ENCODE data around the gene C4A.
"Not testable (repeated sequence)": the region's sequence is repeated elsewhere in the genome, so short reads cannot be mapped to it uniquely, and the experiment has no call there.

Gene C4A

DNA sequence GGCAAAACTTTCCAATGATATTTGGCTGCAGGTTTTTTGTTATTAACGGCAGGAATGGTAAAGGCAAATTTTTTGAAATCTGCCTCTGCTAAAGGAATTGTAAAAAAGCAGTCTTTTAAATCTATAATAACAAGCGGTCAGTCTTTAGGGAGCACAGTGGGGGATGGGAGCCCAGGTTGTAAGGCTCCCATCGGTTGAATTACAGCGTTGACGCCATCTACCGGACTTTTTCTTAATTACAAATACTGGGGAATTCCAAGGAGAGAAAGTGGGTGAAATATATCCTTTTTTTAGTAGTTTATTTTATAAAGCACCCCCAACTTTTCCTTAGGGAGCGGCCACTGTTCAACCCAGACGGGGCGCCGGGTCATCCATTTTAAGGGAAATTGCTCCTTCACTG lies 7.5 kb downstream of the C4A start:
- not testable (repeated sequence) for H3K27me3 ChIP-seq (ENCODE audit: insufficient read depth, low read depth, severe bottlenecking); DNase-seq; H3K27ac ChIP-seq; H3K4me3 ChIP-seq (ENCODE audit: low read depth, low read length); H3K36me3 ChIP-seq; H3K9me3 ChIP-seq (ENCODE audit: severe bottlenecking)

DNA sequence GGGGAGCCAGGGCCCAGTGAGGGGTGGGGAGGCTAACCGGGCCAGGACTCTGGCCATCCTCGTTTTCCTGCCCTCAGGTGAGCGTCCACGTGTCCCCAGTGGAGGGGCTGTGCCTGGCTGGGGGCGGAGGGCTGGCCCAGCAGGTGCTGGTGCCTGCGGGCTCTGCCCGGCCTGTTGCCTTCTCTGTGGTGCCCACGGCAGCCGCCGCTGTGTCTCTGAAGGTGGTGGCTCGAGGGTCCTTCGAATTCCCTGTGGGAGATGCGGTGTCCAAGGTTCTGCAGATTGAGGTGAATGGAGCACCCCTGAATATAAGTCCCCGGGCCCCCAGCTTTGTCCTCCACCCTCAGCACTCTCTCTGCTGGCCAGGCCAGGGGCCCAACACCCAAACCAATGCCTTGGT lies 12.6 kb downstream of the C4A start:
- H3K9me3 ChIP-seq (ENCODE audit: severe bottlenecking); H3K27me3 ChIP-seq (ENCODE audit: insufficient read depth, low read depth, severe bottlenecking); H3K27ac ChIP-seq; DNase-seq; H3K36me3 ChIP-seq; H3K4me3 ChIP-seq (ENCODE audit: low read depth, low read length): not testable (repeated sequence)

DNA sequence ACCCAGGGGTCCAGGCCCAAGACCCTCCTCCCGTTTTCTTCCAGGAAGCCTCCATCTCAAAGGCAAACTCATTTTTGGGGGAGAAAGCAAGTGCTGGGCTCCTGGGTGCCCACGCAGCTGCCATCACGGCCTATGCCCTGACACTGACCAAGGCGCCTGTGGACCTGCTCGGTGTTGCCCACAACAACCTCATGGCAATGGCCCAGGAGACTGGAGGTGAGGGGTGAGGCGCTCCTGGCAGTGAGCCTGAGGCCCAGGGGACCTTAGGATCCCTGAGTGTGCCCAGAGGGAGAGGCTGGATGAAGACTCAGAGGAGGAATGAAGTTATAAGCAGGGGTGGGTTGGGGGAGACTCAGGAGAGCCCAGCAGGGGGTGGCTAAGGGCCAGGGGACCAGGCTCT lies 14.5 kb downstream of the C4A start:
- H3K9me3 ChIP-seq (ENCODE audit: severe bottlenecking); DNase-seq; H3K27ac ChIP-seq; H3K27me3 ChIP-seq (ENCODE audit: insufficient read depth, low read depth, severe bottlenecking); H3K36me3 ChIP-seq; H3K4me3 ChIP-seq (ENCODE audit: low read depth, low read length): not testable (repeated sequence)

DNA sequence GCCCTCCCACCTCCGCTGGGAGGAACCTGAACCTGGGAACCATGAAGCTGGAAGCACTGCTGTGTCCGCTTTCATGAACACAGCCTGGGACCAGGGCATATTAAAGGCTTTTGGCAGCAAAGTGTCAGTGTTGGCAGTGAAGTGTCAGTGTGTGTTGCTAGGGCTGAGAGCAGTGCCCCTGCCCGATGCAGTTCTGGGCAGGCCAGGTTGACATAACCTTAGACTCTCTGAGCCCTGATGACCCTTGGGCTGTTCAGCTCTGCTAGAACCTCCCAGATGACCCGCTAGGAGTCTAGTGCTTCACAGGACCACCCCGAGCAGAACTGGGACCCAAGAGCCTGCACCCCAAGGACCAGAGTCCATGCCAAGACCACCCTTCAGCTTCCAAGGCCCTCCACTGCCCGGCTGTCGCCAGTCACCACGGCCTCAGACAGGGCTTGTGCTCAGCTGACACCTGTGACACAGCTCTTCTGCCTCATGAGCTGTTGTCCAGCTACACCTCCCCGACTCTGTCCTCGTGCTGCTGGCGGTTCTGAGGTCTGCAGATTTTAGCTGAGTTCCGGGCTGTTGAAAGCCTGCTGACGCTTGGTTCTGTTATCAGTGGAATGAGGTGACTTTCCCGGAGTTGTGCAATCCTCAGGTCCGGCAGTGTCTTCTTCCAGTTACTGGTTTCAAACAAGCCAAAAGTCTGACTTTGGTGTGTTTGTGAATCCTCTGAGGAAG lies 20.9 kb downstream of the C4A start:
- not testable (repeated sequence) for H3K36me3 ChIP-seq; H3K9me3 ChIP-seq (ENCODE audit: severe bottlenecking); H3K27me3 ChIP-seq (ENCODE audit: insufficient read depth, low read depth, severe bottlenecking); H3K27ac ChIP-seq; DNase-seq; H3K4me3 ChIP-seq (ENCODE audit: low read depth, low read length)

DNA sequence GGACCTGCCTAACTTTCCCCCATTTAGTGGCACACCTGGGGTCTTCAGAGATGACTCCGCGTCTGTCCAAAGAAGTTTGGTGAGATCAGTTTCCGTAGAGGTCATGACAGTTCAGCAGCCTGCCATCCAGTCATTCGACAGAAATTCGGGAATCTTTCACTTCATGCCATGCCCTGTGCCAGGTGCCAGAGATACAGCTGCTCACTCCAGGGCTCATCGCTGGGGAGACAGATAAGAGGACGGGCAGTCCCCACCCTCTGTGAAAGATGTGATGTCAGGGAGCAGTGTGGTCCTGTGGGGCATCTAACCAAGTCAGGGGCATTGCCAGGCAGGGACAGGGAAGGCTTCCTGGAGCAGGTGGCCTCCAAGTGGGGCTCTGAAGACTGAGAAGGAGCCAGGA lies 21.4 kb downstream of the C4A start:
- not testable (repeated sequence) for H3K27me3 ChIP-seq (ENCODE audit: insufficient read depth, low read depth, severe bottlenecking); H3K4me3 ChIP-seq (ENCODE audit: low read depth, low read length); DNase-seq; H3K9me3 ChIP-seq (ENCODE audit: severe bottlenecking); H3K36me3 ChIP-seq; H3K27ac ChIP-seq

DNA sequence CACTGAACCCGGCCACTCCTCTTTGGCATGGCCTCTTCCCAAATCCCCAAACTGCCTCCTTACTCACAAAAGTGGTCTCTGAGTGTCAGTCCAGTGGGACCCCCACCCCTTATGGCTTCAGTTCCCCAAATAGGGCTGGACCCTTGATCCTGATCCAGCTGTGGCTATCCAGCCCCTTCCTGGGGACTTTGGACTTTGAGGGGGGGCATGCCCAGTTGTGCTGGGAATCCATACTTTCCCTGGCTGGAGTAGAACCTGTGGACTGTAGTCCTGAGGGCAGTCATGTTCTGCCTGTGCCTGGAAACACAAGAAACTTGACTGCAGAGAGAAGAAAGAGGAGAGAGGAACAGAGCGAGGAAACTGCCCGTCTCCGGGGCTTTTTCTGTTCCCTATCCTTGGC lies 22.5 kb downstream of the C4A start:
- H3K27ac ChIP-seq; DNase-seq; H3K4me3 ChIP-seq (ENCODE audit: low read depth, low read length); H3K9me3 ChIP-seq (ENCODE audit: severe bottlenecking); H3K36me3 ChIP-seq; H3K27me3 ChIP-seq (ENCODE audit: insufficient read depth, low read depth, severe bottlenecking): not testable (repeated sequence)

DNA sequence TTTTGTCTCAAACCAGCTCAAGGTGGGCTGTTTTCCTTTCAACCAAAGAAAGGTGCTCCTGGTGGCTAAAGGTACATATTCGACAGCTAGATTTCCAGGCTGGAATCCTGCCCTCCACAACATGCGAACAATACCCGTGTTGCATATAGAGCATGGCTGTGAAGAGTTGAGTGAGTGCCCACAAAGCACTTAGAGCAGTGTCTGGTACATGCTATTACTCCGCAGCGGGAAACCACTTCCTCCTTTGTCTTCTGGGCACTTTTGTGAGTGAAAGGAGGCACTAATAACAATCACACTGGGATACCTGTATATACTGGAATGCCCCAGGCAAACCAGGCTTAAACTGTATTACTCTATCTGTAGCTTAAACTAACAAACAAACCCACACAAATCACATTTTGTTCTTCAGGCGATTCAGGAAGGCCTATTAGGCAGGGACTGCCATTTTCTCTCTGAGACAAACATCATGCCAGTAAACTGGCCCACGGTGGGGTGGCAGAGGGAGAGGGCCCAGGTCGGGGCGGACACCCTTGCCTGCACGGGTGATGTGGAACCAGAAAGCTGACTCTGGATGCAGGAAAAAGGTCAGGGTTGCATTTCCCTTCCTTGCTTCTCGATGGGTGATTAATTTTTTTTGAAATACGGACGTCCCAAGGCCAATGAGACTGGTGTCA lies 23.1 kb downstream of the C4A start:
- H3K27ac ChIP-seq; H3K9me3 ChIP-seq (ENCODE audit: severe bottlenecking); H3K36me3 ChIP-seq; H3K4me3 ChIP-seq (ENCODE audit: low read depth, low read length); H3K27me3 ChIP-seq (ENCODE audit: insufficient read depth, low read depth, severe bottlenecking): not testable (repeated sequence)
- DNase-seq: peak; percentile 6

DNA sequence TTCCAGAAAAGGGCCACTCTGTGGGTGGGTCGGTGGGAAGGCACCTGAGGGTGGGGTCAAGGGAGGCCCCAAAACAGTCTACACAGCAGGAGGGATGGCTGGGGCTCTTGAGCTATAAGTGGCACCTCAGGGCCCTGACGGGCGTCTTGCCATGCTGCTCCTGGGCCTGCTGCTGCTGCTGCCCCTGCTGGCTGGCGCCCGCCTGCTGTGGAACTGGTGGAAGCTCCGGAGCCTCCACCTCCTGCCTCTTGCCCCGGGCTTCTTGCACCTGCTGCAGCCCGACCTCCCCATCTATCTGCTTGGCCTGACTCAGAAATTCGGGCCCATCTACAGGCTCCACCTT lies 23.7 kb downstream of the C4A start:
- not testable (repeated sequence) for H3K27me3 ChIP-seq (ENCODE audit: insufficient read depth, low read depth, severe bottlenecking); H3K27ac ChIP-seq; H3K4me3 ChIP-seq (ENCODE audit: low read depth, low read length); H3K9me3 ChIP-seq (ENCODE audit: severe bottlenecking); H3K36me3 ChIP-seq
- peak; percentile 5 for DNase-seq

DNA sequence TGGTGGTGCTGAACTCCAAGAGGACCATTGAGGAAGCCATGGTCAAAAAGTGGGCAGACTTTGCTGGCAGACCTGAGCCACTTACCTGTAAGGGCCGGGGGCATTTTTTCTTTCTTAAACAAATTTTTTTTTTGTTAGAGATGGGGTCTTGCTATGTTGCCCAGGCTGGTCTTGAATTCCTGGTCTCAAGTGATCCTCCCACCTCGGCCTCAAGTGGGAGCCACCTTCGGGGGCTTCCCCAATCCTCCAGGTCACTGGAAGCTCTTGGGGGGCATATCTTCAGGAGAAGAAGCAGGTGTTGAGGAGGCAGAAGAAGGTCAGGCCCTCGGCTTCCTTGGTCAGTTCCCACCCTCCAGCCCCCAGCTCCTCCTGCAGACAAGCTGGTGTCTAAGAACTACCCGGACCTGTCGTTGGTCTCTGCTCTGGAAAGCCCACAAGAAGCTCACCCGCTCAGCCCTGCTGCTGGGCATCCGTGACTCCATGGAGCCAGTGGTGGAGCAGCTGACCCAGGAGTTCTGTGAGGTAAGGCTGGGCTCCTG lies 24.2 kb downstream of the C4A start:
- not testable (repeated sequence) for H3K27me3 ChIP-seq (ENCODE audit: insufficient read depth, low read depth, severe bottlenecking); H3K4me3 ChIP-seq (ENCODE audit: low read depth, low read length); H3K36me3 ChIP-seq; H3K27ac ChIP-seq; H3K9me3 ChIP-seq (ENCODE audit: severe bottlenecking)
- peak; percentile 7 for DNase-seq

DNA sequence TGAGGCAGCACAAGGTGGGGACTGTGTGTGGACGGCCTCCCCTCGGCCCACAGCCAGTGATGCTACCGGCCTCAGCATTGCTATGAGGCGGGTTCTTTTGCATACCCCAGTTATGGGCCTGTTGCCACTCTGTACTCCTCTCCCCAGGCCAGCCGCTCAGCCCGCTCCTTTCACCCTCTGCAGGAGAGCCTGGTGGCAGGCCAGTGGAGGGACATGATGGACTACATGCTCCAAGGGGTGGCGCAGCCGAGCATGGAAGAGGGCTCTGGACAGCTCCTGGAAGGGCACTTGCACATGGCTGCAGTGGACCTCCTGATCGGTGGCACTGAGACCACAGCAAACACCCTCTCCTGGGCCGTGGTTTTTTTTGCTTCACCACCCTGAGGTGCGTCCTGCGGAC lies 25.2 kb downstream of the C4A start:
- H3K27ac ChIP-seq; H3K36me3 ChIP-seq; H3K9me3 ChIP-seq (ENCODE audit: severe bottlenecking); H3K27me3 ChIP-seq (ENCODE audit: insufficient read depth, low read depth, severe bottlenecking); H3K4me3 ChIP-seq (ENCODE audit: low read depth, low read length): not testable (repeated sequence)
- DNase-seq: peak; percentile 37
- TF ChIP-seq, protein P1, sequence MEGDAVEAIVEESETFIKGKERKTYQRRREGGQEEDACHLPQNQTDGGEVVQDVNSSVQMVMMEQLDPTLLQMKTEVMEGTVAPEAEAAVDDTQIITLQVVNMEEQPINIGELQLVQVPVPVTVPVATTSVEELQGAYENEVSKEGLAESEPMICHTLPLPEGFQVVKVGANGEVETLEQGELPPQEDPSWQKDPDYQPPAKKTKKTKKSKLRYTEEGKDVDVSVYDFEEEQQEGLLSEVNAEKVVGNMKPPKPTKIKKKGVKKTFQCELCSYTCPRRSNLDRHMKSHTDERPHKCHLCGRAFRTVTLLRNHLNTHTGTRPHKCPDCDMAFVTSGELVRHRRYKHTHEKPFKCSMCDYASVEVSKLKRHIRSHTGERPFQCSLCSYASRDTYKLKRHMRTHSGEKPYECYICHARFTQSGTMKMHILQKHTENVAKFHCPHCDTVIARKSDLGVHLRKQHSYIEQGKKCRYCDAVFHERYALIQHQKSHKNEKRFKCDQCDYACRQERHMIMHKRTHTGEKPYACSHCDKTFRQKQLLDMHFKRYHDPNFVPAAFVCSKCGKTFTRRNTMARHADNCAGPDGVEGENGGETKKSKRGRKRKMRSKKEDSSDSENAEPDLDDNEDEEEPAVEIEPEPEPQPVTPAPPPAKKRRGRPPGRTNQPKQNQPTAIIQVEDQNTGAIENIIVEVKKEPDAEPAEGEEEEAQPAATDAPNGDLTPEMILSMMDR (IDR thresholded peaks at IDR 0.05; ENCODE audit: low read depth, low read length): 0 out of 2 replicates have a peak, but pooled peaks have one; percentile 13

DNA sequence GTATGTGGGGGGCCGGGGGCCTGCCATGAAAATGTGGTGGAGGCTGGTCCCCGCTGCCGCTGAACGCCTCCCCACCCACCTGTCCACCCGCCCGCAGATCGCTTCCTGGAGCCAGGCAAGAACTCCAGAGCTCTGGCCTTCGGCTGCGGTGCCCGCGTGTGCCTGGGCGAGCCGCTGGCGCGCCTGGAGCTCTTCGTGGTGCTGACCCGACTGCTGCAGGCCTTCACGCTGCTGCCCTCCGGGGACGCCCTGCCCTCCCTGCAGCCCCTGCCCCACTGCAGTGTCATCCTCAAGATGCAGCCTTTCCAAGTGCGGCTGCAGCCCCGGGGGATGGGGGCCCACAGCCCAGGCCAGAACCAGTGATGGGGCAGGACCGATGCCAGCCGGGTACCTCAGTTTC lies 26.2 kb downstream of the C4A start:
- not testable (repeated sequence) for H3K4me3 ChIP-seq (ENCODE audit: low read depth, low read length); H3K27ac ChIP-seq

DNA sequence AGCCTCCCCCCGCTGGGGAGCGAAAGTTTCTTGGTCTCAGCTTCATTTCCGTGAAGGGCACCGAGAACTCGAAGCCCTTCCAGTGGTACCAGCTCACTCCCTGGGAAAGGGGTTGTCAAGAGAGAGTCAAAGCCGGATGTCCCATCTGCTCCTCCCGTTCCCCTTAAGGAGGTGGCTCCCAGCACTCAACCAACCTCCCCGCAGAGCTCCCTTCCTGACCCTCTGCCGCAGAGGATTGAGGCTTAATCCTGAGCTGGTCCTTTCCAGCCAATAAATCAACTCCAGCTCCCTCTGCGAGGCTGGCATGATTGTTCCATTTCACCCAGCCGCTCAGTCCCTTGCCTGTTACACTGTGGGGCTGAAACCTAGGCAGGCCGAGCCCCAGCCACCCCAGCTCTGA lies 26.8 kb downstream of the C4A start:
- not testable (repeated sequence) for H3K4me3 ChIP-seq (ENCODE audit: low read depth, low read length); H3K27me3 ChIP-seq (ENCODE audit: insufficient read depth, low read depth, severe bottlenecking); H3K36me3 ChIP-seq; H3K9me3 ChIP-seq (ENCODE audit: severe bottlenecking)
- H3K27ac ChIP-seq: peak overlapping the region; percentile 49; the same call in 1 of the 2 replicates
- DNase-seq: peak; percentile 98

More for the DNA sequence above, 26.2 kb downstream of the C4A start:
- H3K36me3 ChIP-seq; H3K27me3 ChIP-seq (ENCODE audit: insufficient read depth, low read depth, severe bottlenecking); H3K9me3 ChIP-seq (ENCODE audit: severe bottlenecking): not testable (repeated sequence)
- DNase-seq: peak; percentile 7

DNA sequence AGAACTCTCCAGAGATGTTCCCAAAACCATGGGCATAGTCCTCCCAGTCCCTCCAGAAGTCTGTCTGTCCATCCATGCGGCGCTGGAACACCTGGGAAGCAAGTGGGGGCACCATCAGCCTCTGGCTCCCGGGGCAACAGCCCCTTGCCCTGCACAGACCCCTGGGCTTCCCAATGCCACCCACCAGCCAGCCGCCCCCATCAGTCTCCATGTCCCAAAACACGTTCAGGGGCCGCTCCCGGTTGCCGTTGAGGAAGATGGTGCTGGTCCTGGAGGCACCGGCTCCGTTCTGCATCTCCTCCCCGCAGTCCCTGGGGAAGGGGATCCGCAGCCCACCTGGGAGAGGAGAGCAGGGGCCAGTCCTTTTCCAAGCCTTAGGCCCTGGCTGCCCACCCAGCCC lies 27.7 kb downstream of the C4A start:
- not testable (repeated sequence) for H3K9me3 ChIP-seq (ENCODE audit: severe bottlenecking); DNase-seq; H3K27me3 ChIP-seq (ENCODE audit: insufficient read depth, low read depth, severe bottlenecking); H3K4me3 ChIP-seq (ENCODE audit: low read depth, low read length); H3K36me3 ChIP-seq; H3K27ac ChIP-seq

All from WERI-Rb-1 (cell line).